Effector memory CD4-positive, alpha-beta T cell (primary cell): Measurements from ENCODE around the gene PCDHGC5.

Source experiments
- DNase-seq, 3 donors: peaks; one replicate each; pipeline ENCODE4 v3.0.0-alpha.2; 2020
- H3K27ac ChIP-seq: 2 replicates; pipeline ENCODE4 v1.7.0; 2013; ENCODE audit warnings: mild to moderate bottlenecking, low read length, moderate library complexity; ENCODE audit not compliant: insufficient read depth, poor library complexity, severe bottlenecking
- H3K27me3 ChIP-seq: replicated peaks from 2 replicates; pipeline ENCODE4 v1.7.0; 2013; ENCODE audit warnings: mild to moderate bottlenecking, low read length; ENCODE audit not compliant: insufficient read depth, control insufficient read depth, poor library complexity, severe bottlenecking
- H3K36me3 ChIP-seq: 2 replicates; pipeline ENCODE4 v1.7.0; 2013; ENCODE audit warnings: mild to moderate bottlenecking, low read length, moderate library complexity; ENCODE audit not compliant: control insufficient read depth, insufficient read depth
- H3K4me1 ChIP-seq: 2 replicates; pipeline ENCODE4 v1.7.0; 2013; ENCODE audit warnings: low read length, mild to moderate bottlenecking; ENCODE audit not compliant: control insufficient read depth, insufficient read depth, poor library complexity, severe bottlenecking
- H3K4me3 ChIP-seq: 2 replicates; pipeline ENCODE4 v1.7.0; 2013; ENCODE audit warnings: low read length, low read depth, mild to moderate bottlenecking; ENCODE audit not compliant: insufficient read depth, poor library complexity, severe bottlenecking
- H3K9me3 ChIP-seq: 2 replicates; pipeline ENCODE4 v1.7.0; 2013; ENCODE audit warnings: mild to moderate bottlenecking, low read length, moderate library complexity; ENCODE audit not compliant: control insufficient read depth

The PCDHGC5 gene

DNA sequence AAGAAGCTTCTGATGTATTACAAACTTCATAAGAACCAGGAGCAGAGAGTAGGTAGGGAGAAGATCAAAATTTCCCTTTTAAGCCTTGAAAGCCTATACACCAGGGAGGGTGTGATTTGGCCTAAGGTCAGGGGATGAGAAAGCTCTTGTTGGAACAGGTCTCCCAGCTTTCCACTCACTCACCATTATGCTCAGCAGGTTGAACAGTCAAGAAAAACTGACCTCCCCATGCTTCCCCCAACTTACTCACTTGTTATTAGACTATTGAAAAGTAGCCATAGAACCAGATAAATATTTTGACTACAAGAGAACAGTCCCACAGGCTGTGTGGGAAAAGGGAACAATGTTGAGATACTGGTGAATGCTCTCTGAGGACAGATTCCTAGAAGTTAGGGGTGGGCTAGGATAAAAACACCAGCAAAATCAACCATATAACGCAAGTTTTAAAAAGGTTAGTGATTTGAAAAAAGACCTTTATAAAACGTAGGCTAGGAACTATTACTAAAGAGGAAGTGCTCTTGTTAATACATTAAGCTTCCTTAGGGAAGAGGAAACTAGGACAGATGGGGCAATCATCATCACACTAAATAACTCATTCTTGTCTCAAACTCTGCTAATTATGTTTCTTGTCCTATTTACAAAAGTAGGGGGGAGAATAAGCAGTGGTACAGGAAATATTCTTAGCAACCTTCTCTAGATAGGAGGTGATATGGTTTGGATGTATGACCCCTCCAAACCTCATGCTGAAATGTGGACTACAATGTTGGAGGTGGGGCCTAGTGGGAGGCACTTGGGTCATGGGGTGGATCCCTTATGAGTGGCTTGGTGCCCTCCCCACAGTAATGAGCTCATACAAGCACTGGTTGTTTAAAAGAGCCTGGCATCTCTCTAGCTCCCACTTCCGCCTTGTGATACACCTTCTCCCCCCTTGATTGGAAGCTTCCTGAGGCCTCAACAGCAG is 31.0 kb downstream of the PCDHGC5 start:
- no peak overlapping the region for H3K27ac ChIP-seq
- H3K4me1 ChIP-seq: no peaks in the 10 kb centered on the region
- no peak overlapping the region for H3K4me3 ChIP-seq
- H3K9me3 ChIP-seq: no peaks in the 10 kb centered on the region
- H3K27me3 ChIP-seq: no peaks in the 10 kb centered on the region
- no peak for DNase-seq
- peaks cover 95% of the 10 kb centered on the region for H3K36me3 ChIP-seq

DNA sequence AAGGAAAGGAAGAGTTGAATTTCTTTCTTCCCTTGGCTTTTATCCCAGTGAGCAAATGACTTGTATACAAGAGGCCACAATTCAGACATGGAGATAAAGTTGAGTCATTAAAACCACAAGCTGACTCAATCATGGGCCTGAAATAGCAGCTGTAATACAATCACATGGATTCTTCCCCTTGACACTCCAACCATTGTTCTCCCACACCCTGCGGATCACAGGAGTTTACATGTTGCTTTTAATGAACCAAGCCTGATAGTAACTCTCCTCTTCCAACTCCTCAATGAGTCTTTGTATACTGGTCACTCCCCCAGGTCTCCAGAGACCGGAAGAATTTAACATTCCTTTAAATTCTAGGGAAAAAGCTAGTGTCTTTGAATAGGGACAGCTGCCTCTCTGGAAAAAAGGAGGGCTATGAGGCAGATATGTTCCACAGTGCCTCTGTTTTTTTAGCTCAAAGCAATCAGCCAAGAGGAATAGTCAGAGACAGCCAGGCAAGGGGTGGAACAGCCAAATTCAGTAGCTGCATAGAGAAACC is 32.4 kb downstream of the PCDHGC5 start:
- no peak for DNase-seq
- H3K27ac ChIP-seq: no peak overlapping the region
- H3K9me3 ChIP-seq: no peaks in the 10 kb centered on the region
- no peaks in the 10 kb centered on the region for H3K4me1 ChIP-seq
- peaks cover 96% of the 10 kb centered on the region for H3K36me3 ChIP-seq
- H3K27me3 ChIP-seq: no peaks in the 10 kb centered on the region
- no peak overlapping the region for H3K4me3 ChIP-seq

DNA sequence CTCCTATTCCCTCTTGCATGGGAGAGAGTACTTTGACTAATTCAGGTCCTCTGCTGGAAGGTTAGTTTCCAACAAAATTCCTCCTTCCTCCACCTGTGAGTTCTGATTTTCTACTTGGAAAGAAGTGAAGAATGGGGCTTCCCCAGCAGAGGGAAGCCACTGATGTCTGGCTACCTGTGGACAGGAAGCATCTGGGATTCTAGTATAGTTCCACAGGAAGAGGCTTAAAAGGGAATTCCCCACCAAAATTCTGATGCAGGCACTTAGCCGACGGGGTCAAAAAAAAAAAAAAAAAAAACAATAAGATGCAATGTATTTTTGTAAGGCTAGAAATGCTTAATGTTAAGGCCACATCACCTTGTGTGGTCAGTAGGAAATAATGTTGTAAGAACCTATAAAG is 33.4 kb downstream of the PCDHGC5 start:
- no peak for DNase-seq
- H3K36me3 ChIP-seq: peaks cover 95% of the 10 kb centered on the region
- no peaks in the 10 kb centered on the region for H3K4me1 ChIP-seq
- no peak overlapping the region for H3K27ac ChIP-seq
- no peaks in the 10 kb centered on the region for H3K27me3 ChIP-seq
- no peak overlapping the region for H3K4me3 ChIP-seq
- no peaks in the 10 kb centered on the region for H3K9me3 ChIP-seq

DNA sequence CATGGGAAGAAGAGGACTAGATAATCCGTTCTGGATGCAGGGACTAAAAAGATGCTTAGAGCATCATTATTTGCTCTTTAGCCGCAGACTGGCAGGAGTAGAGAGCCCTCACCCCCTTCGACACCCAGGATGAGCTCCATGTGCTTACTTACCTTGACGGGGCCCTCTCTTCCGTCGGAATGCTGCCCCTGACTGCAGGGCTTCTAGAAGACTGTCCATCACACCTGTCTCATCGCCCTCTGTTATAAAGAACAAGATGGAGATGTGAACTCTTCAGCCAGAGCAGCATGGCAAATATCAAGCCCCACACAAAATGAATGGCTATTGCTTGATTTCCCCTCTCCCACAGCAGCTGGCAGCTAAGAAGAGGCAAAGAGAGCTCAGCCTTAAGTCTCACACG is 35.1 kb downstream of the PCDHGC5 start:
- H3K4me3 ChIP-seq: no peak overlapping the region
- H3K36me3 ChIP-seq: peaks cover 96% of the 10 kb centered on the region
- no peaks in the 10 kb centered on the region for H3K9me3 ChIP-seq
- no peaks in the 10 kb centered on the region for H3K4me1 ChIP-seq
- no peak overlapping the region for H3K27ac ChIP-seq
- no peaks in the 10 kb centered on the region for H3K27me3 ChIP-seq
- DNase-seq: no peak

DNA sequence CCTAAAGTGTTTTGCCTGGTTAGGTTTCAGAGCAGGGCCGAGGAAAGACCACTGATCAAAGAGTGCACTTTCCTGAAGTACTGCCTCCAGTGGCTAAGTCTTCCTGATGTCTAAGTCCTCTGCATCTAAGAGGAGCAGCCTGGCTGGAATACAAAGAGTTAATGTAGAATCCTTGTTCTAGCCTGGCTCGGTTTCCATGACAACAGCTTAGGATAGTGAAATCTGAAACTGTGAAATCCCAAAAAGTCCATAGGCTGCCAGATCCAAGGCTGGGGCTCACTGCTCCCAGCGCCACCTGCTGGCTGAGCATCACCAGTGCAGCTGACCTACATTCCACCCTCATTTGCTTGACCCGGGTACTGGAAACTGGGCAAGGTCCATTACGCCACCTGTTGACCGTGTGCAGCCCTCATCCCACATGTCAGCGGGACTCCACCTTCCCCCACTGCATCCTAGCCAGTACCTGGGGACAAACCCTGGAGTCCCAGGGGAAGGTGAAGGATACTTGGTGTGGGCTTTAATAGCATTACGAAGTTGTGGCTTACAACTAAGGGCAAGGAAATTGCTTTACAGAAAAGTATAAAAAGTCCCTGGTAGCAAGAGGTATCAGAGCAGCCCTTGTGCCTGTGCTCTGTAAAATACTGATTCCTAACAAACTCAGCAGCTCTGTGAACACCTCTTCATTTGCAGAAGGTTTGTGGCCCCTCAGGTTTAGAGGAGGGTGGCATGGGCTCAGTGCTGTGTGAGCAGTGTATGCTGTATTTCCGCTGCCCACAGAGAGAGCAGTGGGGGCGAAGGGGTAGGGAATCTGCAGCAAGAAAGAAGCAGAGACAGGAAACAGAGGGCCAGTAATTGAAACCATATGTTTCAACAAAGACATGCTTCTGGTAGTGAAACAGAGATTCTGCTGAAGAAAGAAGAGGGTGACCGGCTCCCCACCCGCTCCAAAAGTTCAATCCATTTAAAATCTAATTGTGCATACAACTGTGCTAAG is 36.0 kb downstream of the PCDHGC5 start:
- no peak overlapping the region for H3K4me3 ChIP-seq
- no peaks in the 10 kb centered on the region for H3K4me1 ChIP-seq
- H3K27me3 ChIP-seq: no peaks in the 10 kb centered on the region
- peaks cover 97% of the 10 kb centered on the region for H3K36me3 ChIP-seq
- no peak overlapping the region for H3K27ac ChIP-seq
- H3K9me3 ChIP-seq: no peaks in the 10 kb centered on the region
- DNase-seq: peak; percentile 24 to 46 (median 28)

DNA sequence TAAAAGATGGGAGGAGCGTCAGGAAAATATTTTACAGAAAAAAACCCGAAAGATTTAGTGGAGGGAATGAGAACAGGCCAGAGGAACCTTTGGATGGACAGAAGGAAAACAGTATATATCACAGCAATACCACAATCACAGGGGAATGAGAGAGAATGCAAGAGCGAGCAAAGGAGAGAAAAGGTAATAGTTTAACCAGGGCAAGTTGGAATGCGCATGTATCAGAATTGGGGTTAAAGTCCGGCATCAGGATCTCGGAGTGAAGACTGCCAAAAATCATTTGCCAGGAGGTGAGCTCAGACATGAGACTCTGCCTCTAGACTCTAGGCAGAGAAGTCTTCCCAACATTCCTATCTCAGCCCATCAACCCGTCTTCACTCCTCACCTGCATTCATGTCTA is 36.8 kb downstream of the PCDHGC5 start:
- Histone ChIP-seq H3K4me3 (no peak overlapping the region), H3K36me3 (peaks cover 96% of the 10 kb centered on the region), H3K9me3 (no peaks in the 10 kb centered on the region), H3K27me3 (no peaks in the 10 kb centered on the region), H3K27ac (no peak overlapping the region), H3K4me1 (no peaks in the 10 kb centered on the region)
- no peak for DNase-seq

DNA sequence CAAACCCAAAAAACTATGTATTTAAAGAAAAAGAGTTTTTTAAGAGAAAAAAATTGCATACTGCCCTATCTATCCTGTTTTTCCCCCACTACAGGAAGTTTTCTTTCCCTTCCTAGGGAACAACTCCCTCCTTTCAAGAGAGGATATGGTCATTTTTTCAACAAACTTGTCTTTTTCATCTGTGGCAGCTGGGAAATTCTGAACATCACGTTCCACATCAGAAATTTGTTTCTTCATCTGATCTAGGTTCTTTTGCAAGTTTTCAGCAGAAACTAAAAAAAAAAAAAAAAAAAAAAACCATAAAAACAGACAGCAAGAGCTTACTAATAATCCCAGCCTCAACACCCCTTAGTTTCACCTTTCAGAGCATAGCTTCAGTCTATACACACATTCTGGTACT is 38.5 kb downstream of the PCDHGC5 start:
- H3K4me3 ChIP-seq: no peak overlapping the region
- H3K36me3 ChIP-seq: peaks cover 95% of the 10 kb centered on the region
- DNase-seq: no peak
- no peak overlapping the region for H3K27ac ChIP-seq
- H3K9me3 ChIP-seq: no peaks in the 10 kb centered on the region
- H3K4me1 ChIP-seq: no peaks in the 10 kb centered on the region
- no peaks in the 10 kb centered on the region for H3K27me3 ChIP-seq

DNA sequence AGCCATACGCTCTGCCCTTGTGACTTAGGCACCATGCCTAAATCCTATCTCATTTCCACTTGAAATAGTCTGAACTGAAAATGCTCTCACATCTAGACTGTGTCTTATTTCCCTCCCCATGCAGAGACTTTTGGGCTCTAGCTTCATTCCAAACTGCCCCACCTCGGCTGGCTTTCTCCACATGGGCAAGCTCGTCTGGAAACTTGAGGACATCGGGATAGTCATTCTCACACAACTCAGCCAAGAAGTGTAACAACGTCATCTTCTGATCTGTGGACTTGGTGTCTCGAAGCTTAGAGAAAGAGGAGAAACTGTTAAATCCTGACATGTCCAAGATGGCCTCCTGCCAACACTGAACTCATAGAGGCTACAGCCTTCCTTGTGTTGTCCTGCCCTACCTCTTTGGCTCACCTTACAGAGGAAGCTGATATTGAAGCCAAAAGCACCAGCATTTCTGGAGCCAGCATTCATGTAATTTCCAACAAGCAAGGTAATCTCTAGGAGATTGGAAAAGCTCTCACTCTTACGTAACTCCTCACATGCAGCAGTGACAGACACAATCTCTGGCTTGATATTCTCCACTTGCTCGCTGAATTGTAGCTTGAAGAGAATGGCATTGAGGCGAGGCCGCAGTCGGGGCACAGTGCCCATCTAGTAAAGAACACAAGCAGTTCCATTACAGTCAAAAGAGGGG is 39.6 kb downstream of the PCDHGC5 start:
- Histone ChIP-seq H3K4me3 (no peak overlapping the region), H3K27me3 (no peaks in the 10 kb centered on the region), H3K27ac (no peak overlapping the region), H3K9me3 (no peaks in the 10 kb centered on the region), H3K4me1 (no peaks in the 10 kb centered on the region), H3K36me3 (peaks cover 95% of the 10 kb centered on the region)
- no peak for DNase-seq

DNA sequence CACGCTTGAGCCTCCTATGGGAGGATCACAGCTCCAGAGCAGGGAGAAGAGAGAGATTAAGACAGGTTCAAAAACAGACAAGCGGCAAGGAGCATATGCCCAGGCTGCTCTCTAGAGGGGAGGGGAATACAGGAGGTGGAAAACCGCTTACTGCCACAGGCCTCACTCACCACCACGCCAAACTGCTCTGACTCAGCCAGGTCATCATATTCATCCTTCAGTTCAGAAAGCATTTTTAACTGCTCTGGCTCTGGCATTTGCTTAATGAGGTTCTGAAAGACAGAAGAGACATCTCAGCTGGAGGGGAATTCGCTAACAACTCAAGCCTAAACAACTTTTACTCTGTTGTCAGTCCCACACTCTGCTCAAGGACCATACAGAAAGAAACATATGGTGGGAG is 40.1 kb downstream of the PCDHGC5 start:
- Histone ChIP-seq H3K4me1 (no peaks in the 10 kb centered on the region), H3K4me3 (no peak overlapping the region), H3K27ac (no peak overlapping the region), H3K36me3 (peaks cover 95% of the 10 kb centered on the region), H3K27me3 (no peaks in the 10 kb centered on the region), H3K9me3 (no peaks in the 10 kb centered on the region)
- DNase-seq: no peak
